Neural cell (in vitro differentiated cells): ENCODE data around the gene UTS2.

ENCODE experiments used
- CTCF ChIP-seq: fragments of 450-650 bp; IDR thresholded peaks from 2 replicates; pipeline ENCODE4 v1.5.1; 2014; ENCODE audit warnings: antibody characterized with exemption, mild to moderate bottlenecking, moderate library complexity; ENCODE audit not compliant: poor library complexity, severe bottlenecking
- EZH2 ChIP-seq: fragments of 200-600, 300-800 bp; shearing (Covaris generic), sonication (generic); IDR thresholded peaks from 2 replicates; pipeline ENCODE4 v1.6.1; 2014; ENCODE audit warnings: antibody characterized with exemption, low read length, borderline replicate concordance, mild to moderate bottlenecking; ENCODE audit not compliant: insufficient read depth, poor library complexity, severe bottlenecking
- MXI1 ChIP-seq: fragments of 450-650 bp; conservative IDR thresholded peaks from 2 replicates; pipeline ENCODE4 v1.6.1; 2014; ENCODE audit warnings: antibody characterized with exemption, mild to moderate bottlenecking; ENCODE audit not compliant: poor library complexity, severe bottlenecking
- POLR2AphosphoS5 ChIP-seq: IDR thresholded peaks from 2 replicates; pipeline ENCODE4 v1.6.1; 2012
- RAD21 ChIP-seq: fragments of 450-650 bp; conservative IDR thresholded peaks from 2 replicates; pipeline ENCODE4 v1.6.1; 2014; ENCODE audit warnings: antibody characterized with exemption, mild to moderate bottlenecking, moderate library complexity
- REST ChIP-seq: IDR thresholded peaks from 2 replicates; pipeline ENCODE4 v1.6.1; 2012; ENCODE audit warnings: borderline replicate concordance

GRCh38 chr1:7857985-7858384 lies 5.1 kb upstream of the UTS2 start:
- TF ChIP-seq EZH2 (no peak), POLR2AphosphoS5 (no peak), MXI1 (no peak), REST (no peak), CTCF (no peak), RAD21 (no peak)
